GM19468 (cell line): ENCODE measurements around the gene MTERF1.
A peak's percentile ranks its signal among the peaks of the same experiment; 100 is the strongest.
"Not testable (repeated sequence)": the region's sequence is repeated elsewhere in the genome, so short reads cannot be mapped to it uniquely, and the experiment has no call there.

Experiments
- ATAC-seq: cut with Tn5 transposase; IDR thresholded peaks from one replicate; pipeline ENCODE4 v1.9.1; 2021; ENCODE audit warnings: mild to moderate bottlenecking, moderate library complexity, moderate number of reproducible peaks; ENCODE audit not compliant: unreplicated experiment; ENCODE audit errors: extremely low read depth

MTERF1 gene

DNA sequence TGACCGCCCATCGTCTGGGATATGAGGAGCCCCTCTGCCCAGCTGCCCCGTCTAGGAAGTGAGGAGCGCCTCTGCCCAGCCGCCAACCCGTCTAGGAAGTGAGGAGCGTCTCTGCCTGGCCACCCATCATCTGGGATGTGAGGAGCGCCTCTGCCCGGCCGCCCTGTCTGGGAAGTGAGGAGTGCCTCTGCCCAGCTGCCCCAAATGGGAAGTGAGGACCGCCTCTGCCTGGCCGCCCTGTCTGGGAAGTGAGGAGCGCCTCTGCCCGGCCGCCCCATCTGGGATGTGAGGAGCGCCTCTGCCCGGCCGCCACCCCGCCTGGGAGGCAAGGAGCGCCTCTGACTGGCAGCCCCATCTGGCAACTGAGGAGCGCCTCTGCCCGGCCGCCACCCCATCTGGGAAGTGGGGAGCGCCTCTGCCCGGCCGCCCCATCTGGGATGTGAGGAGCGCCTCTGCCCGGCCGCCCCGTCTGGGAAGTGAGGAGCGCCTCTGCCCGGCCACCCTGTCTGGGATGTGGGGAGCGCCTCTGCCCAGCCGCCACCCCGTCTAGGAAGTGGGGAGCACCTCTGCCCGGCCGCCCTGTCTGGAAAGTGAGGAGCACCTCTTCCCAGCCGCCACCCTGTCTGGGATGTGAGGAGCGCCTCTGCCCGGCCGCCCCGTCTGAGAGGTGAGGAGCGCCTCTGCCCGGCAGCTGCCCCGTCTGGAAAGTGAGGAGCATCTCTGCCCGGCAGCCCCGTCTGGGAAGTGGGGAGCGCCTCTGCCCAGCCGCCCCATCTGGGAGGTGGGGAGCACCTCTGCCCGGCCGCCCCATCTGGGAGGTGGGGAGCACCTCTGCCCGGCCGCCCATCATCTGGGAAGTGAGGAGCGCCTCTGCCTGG, 7.1 kb upstream of the MTERF1 start:
- ATAC-seq, result not testable (repeated sequence)

DNA sequence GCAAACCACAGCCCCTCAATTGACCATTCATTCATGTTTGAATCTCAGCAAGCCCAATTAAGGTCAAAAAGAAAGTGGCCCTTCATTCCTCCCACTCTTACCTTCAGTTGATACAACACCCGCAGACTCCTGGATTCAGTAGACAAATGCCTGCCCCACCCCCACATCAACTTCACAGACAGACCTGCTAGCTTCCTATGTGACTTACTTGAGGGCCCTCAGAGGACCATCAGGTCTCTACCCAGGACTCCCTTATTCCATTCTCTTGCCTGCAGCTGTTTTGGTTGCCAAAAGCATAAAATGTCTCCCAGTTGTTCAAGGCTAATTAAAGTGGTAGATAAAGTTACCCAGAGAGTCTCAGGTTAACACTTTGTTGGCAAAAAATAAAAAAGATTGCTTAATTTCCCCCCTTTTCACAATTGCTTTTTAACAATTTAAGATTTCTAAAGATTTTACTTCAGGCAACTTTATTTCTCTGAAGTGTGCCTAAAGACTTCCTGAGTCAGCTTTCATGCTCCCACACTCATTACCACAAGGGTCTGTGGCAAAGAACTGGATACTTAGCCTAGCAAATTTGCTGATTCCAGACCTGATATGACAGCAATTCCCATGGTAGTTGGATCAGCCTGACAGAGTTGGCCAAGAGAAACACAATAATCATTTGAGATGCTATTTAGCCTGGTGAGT, 3.3 kb upstream of the MTERF1 start:
- ATAC-seq, result no peak

DNA sequence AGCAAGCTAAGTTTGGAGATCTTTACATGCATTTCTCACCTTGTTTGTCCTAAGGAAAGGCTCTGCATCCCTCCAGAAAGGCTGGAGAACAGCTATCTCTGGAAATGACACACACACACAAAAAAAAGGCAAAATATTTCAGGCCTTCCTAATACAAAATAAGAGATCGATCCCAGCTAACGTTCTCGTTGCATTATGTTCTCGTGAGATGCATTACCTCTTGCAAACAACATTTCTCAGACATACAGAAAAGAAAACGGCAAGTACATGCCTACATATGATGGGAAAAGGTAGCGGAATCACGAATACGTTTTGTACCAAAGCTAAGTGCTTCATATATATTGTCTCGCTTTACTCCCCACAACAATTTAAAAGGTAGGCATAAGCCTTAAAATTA, 488 bp downstream of the MTERF1 start:
- peak; percentile 3 for ATAC-seq

DNA sequence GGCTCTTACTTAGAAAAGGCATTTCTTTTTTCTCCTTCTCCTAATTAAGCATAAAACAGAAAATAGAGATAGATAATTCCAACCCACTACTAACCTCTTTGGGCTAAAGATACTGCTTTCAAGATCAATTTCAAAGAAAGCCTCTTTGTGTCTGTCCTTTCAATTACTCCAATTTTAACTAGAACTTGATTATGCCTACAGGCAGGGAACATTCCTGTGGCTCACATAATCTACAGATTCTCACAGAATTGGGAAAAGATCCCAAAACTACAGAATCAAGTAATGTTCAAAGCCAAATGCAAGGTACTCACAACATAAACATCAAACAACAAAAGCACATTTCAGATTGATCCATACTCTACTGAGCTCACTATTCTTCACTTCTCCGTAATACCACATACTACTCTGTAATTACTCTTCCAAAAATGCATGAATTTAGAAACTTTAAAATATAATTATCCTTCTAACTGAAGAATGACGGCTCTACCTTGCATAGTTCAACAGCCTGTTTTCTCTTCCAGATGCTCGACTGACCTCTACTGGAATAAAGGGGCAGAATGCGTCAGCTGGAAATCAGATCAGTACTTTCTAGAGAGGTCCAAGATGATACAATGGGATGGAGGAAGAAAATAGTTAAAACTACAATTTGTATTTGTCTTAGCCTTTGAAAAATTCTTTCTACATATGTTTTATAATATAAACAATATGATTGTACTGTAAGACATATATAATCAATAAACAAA, 3.9 kb downstream of the MTERF1 start:
- ATAC-seq, result no peak

DNA sequence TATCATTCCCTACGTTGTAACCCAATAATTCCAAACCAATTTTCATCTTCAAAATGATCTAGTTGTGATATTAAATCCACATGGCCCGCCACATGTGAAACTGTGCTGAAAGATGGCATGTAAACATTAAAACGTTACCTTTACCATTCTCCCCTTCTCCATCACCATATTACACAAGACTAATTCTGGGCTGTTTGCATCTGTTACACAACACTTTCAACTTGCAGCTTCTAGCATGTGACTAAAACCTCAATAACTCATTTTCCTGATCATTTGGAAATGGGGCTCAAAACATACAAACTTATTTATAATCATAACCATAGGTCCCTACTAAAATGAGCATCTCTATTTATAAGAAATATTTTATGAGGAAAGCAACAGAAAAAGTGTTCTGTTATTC, 4.7 kb downstream of the MTERF1 start:
- no peak for ATAC-seq

DNA sequence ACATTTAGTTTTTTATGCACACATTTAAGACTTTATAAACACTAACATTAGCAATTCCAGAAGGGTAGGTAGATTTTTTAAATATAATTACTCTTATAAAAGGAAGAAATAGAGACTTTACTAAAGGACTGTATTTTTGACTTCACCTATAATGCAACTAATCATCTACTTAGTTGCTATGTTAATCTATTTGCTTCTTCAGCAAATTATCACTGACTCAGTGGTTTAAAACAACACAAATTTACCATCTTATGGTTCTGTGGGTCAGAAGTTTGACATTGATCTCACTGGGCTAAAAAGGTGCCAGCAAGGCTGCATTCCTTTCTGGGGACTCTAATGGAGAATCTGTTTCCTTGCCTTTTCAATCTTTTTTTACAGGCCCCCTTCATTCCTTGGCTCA, 7.6 kb downstream of the MTERF1 start:
- no peak for ATAC-seq

DNA sequence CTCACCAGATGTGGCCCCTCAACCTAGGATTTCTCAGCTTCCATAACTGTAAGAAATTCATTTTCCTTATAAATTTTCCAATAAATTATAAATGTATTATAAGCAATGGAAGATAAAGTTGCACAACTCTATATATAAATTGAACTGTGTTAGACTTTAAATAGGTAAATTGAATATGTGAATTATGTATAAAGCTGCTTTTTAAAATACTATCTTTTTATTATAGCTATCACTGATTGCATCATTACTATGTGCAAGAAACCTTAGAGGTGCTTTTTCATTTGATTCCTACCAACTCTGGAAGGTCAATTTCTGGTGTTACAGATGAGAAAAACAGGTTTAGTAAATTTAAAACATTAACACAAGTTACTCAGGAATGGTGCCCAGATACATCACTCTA, 8.4 kb downstream of the MTERF1 start:
- no peak for ATAC-seq

DNA sequence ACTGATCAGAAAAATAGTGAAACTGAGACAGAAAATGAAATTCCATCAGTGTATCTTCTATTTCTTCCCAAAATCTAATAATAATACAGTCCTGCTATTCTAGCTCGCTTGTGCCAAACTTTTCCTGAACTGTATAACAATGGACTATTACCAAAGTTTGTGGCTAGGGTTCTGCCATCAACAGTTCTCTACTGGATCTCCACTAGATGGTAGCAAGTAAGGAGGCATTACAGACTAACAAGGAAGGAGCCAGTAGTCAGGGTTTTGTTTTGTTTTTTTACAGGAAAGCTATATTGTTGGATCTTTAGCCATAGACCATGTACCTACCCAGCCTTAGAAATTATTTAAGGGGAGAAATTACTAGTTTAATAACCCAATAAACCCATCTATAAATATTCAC, 10.8 kb downstream of the MTERF1 start:
- no peak for ATAC-seq

DNA sequence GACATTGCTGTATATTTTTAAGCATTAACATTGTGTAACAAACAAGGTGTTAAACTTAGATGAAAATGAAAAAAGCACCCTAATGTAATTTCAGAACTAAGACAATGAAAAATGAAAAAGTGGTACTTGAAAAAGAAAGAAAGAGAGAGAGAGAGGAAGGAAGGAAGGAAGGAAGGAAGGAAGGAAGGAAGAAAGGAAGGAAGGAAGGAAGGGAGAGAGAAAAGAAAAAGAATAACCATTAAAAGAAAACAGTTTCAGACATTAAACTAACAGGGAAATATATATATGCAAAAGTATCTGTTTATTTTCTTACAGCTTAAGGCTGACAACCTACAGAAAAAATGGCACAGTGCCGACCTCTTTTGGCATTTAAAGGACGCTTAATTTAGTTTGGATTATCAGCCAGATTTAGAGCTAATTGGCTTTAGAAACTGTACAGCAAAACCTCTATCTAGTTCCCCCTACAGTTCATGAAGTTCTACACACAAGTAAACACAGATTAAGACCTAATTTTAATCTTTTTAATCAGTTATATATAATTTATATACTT, 13.8 kb downstream of the MTERF1 start:
- ATAC-seq, result no peak

DNA sequence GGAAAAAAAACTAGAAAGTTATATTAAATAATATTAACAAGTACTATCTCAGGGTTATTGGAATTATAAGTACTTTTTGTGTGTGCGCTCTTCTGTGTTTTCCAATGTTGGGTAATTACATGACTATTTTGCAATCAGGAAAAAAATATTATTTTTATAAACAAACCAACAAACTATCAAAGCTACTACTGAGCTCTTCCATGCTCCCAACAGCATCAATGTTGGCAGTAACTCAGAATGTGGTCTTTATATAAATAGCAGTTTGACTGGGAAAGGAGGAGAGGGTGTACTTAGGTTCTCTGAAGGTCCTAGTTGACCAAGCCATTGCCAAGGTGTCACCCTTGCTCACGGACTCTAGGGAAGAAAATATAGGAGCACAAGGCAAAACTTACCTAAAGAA, 15.0 kb downstream of the MTERF1 start:
- ATAC-seq, result no peak

DNA sequence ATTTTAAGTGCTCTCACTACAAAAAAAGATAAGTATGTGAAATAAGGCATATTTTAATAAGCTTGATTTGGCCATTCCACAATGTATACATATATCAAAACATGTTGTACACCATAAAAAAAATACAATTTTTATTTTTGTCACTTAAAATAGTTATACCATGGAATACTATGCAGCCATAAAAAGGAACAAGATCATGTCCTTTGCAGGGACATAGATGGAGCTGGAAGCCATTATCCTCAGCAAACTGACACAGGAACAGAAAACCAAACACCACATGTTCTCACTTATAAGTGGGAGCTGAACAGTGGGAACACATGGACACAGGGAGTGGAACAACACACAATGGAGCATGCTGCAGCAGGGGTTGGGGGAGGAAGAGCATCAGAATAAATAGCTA, 15.9 kb downstream of the MTERF1 start:
- not testable (repeated sequence) for ATAC-seq

DNA sequence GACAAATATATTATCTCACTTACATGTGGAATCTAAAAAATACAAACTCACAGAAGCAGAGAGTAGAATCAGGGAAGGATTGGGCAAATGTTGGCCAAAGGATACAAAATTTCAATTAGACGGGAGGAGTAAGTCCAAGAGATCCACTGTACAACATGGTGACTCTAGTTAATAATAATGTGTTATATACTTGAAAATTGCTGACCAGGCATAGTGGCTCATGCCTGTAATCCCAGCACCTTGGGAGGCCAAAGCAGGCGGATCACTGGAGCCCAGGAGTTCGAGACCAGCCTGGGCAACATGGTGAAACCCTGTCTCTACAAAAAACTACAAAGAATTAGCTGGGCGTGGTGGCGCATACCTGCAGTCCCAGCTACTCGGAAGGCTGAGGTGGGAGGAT, 16.4 kb downstream of the MTERF1 start:
- no peak for ATAC-seq

DNA sequence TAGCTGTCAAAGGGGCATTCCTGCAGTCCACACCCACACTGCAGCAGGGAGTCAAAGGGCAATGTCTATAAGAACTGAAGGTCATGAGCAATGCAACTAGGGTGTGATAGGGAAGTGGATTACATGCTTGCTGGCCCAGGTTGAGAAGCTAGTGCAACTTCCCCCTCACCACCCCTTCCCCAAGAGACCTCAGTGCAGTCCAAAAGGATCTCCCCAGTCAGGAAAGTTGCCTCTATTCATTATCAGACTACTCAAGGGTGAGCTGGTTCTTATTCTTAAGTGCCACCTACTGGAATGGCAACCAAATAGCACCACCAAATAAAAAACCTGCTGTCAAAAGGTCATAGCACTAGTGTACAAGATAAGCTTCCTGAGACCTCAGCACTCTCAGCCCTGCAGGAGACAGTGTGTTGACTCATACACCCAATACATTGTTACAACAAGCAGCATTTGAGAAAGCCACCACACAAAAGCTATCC, 28.2 kb downstream of the MTERF1 start:
- no peak for ATAC-seq

DNA sequence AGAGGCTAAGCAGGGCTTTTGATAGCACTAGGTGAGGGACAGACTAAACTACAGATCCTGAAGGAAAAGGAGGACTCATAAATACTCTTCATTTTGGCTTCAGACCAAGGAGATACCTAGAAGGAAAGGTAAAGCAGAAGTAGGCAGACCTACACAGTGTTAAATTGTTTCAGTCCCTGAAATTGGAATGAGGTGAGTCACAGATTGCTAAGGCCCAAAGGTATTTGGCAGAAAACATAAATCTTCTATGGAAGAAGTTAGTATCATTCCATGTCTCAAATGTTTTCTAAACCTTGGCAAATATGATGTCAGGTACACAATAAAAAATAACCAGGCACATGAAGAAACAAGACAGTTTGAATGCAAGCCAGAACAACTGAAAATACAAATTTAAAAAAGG, 30.0 kb downstream of the MTERF1 start:
- no peak for ATAC-seq

DNA sequence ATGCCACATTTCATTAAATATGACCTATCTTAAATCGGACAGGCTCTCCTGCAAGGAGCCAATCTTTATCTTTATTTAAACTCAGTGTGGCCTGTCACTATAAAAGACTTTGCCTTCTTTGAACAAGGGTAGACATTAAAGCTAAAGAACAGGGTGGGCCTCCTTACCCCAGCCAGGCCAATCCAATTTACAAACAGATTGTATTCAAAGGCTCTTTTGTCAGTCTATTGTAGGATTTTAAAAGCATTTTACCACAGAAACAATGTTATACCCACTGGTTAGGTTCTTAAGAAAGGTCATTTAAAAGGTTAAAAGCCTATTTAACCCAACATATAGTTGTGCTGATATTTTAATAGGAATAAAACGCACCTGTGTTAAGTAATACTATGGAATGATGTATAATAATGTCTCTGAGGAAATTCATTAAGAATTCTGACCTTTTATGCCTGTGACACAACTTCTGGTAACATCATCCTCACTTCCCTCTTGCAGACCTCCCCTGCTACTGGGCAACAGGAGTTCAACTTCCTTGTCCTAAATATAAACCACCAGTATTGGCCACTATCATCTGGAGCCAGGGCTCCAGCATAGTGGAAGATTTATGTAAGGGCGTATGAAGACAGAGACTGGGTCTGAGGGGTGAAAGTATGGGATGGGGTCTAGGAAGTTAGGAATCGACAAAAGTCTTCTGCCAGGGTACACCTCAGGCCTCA, 32.5 kb downstream of the MTERF1 start:
- ATAC-seq, result no peak

DNA sequence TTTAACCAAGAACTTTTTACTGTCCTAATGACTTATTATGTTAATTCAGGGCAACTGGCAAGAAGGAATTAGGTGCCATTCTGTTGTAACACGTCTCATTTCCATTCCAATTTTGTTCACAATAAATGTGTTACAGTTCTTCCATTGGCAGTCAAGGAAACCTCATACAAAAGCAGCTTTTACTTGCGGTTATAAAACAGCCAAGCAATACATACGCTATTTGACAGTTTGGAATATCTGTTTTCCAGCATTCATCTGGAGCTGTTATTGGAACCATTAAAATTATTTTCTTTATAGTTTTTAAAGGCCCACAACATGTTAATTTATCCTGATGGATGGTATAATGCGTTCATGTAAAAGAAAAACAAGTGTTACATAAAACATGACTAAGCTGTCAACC, 33.3 kb downstream of the MTERF1 start:
- ATAC-seq, result no peak

DNA sequence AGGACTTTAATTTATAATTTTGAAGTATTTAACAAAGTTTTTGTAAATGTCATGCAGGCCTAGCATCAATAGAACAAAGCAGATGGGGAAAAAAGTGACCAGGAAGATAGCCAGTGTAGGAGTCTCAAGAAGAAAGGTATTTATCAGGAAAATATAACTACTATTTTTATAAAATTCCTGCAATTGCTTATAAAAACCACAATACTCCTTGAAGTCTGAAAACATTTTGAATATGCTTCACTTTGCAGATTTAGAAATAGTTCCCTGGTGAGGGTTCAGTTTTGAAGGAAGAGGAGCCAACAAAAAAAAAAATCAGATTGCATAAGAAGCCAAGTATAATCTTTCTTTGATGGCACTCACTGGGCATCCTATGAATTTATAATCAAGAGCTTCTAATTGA, 34.1 kb downstream of the MTERF1 start:
- ATAC-seq, result no peak

DNA sequence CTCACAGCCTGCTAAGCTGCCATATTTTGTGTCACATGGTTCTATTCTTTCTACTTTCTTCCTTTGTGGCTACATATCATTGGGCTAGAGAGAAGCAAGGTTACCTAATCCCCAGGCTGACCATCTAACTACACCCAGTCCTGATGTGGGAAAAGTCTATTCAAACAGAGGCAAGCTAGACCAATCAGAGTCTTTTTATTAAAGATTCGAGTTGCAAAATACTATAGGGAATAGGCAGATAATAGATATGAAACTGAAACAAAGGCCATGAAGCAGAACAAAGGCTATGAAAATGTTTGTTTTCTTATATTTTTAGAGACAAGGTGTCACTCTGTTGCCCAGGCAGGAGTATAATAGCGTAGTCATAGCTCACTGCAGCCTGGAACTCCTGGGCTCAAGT, 36.7 kb downstream of the MTERF1 start:
- ATAC-seq, result peak; percentile 68

DNA sequence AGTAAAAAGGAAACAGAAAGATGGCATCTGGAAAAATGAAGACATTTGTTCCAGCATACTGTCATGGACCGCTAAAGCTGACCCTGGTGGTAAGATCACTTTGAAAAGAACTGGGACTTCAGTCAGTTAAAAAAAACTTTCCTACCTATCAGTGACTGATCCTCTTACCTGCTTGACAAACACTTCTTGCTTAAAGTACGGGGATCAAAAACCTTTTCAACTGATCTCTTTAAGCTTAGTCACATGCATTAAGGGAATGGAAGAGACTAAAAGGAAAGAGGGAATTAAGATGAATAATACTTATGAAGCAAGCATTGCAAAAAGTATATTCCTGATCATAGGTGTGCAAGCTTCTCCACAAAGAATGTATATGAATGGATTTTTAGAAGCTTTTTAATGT, 42.1 kb downstream of the MTERF1 start:
- no peak for ATAC-seq
